AG04450 (cell line): ENCODE measurements around the gene ZNF804B. TPM values are rescaled to one million over a fixed set of nuclear protein-coding genes. Genes with fewer than 3 reads are reported as not detected.

Source experiments
- CTCF ChIA-PET: fragments of 300-600, 350-600 bp; formaldehyde crosslinking; extraction: SDS; loops from one replicate; lab custom pipeline; 2022; ENCODE audit warnings: antibody characterized with exemption, inconsistent platforms; lab: Charles Lee
- POLR2A ChIA-PET: fragments of 350-600 bp; formaldehyde crosslinking; extraction: SDS; loops from one replicate; lab custom pipeline; 2021; ENCODE audit warnings: antibody characterized with exemption, inconsistent platforms; lab: Yijun Ruan, JAX
- DNase-seq: peaks from one replicate; pipeline ENCODE4 v3.0.0-alpha.2; 2011; ENCODE audit warnings: low read depth, low spot score
- H3K27ac ChIP-seq: one replicate; pipeline ENCODE4 v1.5.1; 2012; ENCODE audit warnings: low read depth, low read length, control low read depth
- H3K27me3 ChIP-seq: one replicate; pipeline ENCODE4 v1.6.0; 2012; ENCODE audit warnings: low read length; ENCODE audit not compliant: control insufficient read depth, insufficient read depth
- H3K4me3 ChIP-seq: 2 replicates; pipeline ENCODE4 v1.5.1; 2011; ENCODE audit warnings: mild to moderate bottlenecking, low read depth, low read length, control low read depth
- H3K9me3 ChIP-seq: 2 replicates; pipeline ENCODE4 v1.5.1; 2012; ENCODE audit warnings: low read length; ENCODE audit not compliant: control insufficient read depth, insufficient read depth
- polyA plus RNA-seq: library from polyadenylated mRNA; depleted of rRNA; stranded (reverse); fragments of >200 nt; gene quantifications from 2 replicates; pipeline ENCODE4 v1.2.3, GENCODE V29; 2011
- TF ChIP-seq, protein P1 (sequence below): IDR thresholded peaks from 2 replicates; pipeline ENCODE4 v1.5.1; 2011; ENCODE audit warnings: low read depth, low read length, control low read depth, inconsistent platforms

Gene ZNF804B
- polyA plus RNA-seq, 1 experiment = not detected

DNA sequence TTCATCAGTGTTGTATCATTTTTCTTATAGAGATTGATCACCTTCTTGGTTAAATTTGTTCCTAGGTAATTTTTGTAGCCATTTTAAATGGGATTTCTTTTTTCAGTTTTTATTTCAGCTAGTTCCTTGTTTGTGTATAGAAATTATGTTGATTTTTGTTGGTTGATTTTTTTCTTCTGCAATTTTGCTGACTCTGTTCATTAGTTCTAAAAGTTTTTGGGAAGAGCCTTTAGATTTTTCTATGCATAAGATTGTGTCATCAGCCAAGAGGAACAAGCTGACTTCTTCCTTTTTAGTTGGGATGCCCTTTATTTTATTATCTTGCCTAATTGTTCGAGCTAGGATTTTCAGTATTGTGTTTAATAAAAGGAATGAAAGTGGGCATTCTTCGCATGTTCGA lies 258.2 kb downstream of the ZNF804B start:
- CTCF ChIA-PET = no interaction called here
- Histone ChIP-seq H3K9me3 (peaks cover 13% of the 10 kb centered on the region), H3K27me3 (no peaks in the 10 kb centered on the region), H3K27ac (no peak overlapping the region), H3K4me3 (no peak overlapping the region)
- no peak for DNase-seq
- POLR2A ChIA-PET = no interaction called here
- TF ChIP-seq, protein P1, sequence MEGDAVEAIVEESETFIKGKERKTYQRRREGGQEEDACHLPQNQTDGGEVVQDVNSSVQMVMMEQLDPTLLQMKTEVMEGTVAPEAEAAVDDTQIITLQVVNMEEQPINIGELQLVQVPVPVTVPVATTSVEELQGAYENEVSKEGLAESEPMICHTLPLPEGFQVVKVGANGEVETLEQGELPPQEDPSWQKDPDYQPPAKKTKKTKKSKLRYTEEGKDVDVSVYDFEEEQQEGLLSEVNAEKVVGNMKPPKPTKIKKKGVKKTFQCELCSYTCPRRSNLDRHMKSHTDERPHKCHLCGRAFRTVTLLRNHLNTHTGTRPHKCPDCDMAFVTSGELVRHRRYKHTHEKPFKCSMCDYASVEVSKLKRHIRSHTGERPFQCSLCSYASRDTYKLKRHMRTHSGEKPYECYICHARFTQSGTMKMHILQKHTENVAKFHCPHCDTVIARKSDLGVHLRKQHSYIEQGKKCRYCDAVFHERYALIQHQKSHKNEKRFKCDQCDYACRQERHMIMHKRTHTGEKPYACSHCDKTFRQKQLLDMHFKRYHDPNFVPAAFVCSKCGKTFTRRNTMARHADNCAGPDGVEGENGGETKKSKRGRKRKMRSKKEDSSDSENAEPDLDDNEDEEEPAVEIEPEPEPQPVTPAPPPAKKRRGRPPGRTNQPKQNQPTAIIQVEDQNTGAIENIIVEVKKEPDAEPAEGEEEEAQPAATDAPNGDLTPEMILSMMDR = no peak

DNA sequence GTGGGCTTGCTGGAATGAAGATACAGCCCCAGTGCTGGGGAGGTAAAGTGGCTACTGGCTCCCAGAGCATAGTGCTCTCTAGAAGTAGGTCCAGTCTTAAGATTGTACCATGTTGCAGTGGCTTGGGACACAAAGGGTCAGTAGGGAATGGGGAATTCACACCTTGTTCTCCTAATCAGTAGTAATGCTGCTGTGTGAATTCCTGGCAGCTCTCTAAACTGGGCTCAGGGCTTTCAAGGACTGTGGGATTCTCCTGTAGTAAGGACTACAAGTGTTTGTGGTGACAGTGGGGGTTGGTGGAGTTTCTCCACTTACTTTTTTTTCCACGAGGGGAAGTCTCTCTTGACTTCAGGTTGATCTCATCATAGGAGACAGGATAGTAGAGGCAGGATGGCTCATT lies 262.2 kb downstream of the ZNF804B start:
- DNase-seq = no peak
- H3K9me3 ChIP-seq = peaks cover 9% of the 10 kb centered on the region; the same call in 1 of the 2 replicates
- no peak overlapping the region for H3K27ac ChIP-seq
- H3K4me3 ChIP-seq = no peak overlapping the region
- TF ChIP-seq, protein P1 = no peak
- ChIA-PET CTCF (no interaction called here), POLR2A (no interaction called here)
- no peaks in the 10 kb centered on the region for H3K27me3 ChIP-seq

DNA sequence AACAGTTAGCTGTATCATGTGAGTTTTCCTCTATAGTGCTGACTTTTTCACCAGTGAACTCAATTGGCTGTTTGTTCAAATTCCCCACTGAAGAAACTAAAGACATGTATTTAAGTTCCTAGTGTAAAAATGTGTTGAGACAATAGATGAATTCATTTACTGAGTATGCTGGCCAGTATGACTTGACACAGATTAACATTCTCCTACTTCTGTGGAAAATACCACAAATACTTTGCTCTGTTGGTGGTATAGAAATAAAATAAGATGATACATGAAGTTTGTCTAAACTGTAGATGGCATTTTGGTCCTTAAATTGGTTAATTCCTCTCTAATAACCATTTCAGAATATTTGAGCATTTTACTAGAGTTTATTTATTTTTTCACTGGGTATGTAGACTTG lies 263.7 kb downstream of the ZNF804B start:
- Histone ChIP-seq H3K9me3 (peaks cover 9% of the 10 kb centered on the region; the same call in 1 of the 2 replicates), H3K27ac (no peak overlapping the region), H3K4me3 (no peak overlapping the region), H3K27me3 (no peaks in the 10 kb centered on the region)
- TF ChIP-seq, protein P1 = no peak
- CTCF ChIA-PET = no interaction called here
- no peak for DNase-seq
- POLR2A ChIA-PET = no interaction called here

DNA sequence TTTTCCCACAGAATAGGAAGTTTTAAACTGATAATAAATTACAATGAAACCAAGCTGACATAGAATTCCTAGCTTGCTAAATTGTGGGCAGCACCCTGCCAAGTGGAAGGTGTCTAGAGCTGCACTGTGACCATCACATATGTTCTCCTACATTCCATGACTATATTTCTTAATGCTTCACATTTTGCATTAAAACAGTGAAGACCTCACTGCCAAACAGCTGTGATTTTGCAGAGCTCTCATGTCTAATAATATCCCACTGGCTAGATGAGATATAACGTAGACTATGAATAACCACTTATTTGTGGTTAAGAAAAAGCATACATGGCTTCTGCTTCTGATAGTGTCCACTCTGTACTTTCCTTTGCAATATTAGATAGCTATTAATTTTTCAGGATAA lies 264.4 kb downstream of the ZNF804B start:
- POLR2A ChIA-PET = no interaction called here
- CTCF ChIA-PET = interaction anchor here (0.6 kb wide), 1 partner anchor 52 kb away, joined by 3 read pairs; no protein-coding TSS in a partner anchor
- TF ChIP-seq, protein P1 = no peak

DNA sequence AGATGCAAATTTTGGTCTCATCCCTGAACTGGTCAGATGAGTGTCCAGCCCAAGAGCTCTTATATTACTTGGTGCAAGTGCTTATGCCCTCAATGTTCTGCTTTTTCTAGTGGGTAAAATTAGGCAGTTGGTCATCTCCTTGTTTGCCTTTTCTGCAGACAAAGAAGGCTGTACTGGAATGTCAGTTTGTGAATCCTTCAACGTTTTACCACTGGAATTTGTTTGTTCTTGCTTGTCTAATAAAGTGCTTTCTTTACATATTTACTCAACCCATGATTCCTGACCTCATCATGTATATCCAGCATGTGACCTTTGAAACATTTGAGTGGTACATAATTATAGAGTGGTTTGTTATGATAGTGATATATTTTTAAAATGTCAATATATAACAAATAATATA lies 268.3 kb downstream of the ZNF804B start:
- DNase-seq = no peak
- H3K27ac ChIP-seq = no peak overlapping the region
- no peak overlapping the region for H3K4me3 ChIP-seq
- TF ChIP-seq, protein P1 = no peak
- CTCF ChIA-PET = no interaction called here
- no peaks in the 10 kb centered on the region for H3K27me3 ChIP-seq
- POLR2A ChIA-PET = no interaction called here
- H3K9me3 ChIP-seq = no peaks in the 10 kb centered on the region

More for the DNA sequence above, 264.4 kb downstream of the ZNF804B start:
- Histone ChIP-seq H3K4me3 (no peak overlapping the region), H3K27me3 (no peaks in the 10 kb centered on the region), H3K27ac (no peak overlapping the region), H3K9me3 (peaks cover 9% of the 10 kb centered on the region; the same call in 1 of the 2 replicates)
- DNase-seq = no peak
